Measurements from ENCODE around the gene CALML3.

The CALML3 gene

GRCh38 chr10:5569568-5569967, 44.8 kb downstream of the CALML3 start:
- H3K36me3 ChIP-seq (ENCODE audit: control insufficient read depth, insufficient read depth, low read length), result no peaks in the 10 kb centered on the region
- TF ChIP-seq CTCF (IDR thresholded peaks at IDR 0.05; ENCODE audit: insufficient read depth, low read length, poor library complexity, severe bottlenecking), result no peak
- DNase-seq (ENCODE audit: extremely low read depth, insufficient read length), result no peak
- H3K27me3 ChIP-seq (replicated peaks; ENCODE audit: control insufficient read depth, insufficient read depth, low read length), result peaks cover 2% of the 10 kb centered on the region; the same call in 1 of the 2 replicates
- no peak overlapping the region for H3K4me3 ChIP-seq (replicated peaks; ENCODE audit: low read depth, low read length)

DNA sequence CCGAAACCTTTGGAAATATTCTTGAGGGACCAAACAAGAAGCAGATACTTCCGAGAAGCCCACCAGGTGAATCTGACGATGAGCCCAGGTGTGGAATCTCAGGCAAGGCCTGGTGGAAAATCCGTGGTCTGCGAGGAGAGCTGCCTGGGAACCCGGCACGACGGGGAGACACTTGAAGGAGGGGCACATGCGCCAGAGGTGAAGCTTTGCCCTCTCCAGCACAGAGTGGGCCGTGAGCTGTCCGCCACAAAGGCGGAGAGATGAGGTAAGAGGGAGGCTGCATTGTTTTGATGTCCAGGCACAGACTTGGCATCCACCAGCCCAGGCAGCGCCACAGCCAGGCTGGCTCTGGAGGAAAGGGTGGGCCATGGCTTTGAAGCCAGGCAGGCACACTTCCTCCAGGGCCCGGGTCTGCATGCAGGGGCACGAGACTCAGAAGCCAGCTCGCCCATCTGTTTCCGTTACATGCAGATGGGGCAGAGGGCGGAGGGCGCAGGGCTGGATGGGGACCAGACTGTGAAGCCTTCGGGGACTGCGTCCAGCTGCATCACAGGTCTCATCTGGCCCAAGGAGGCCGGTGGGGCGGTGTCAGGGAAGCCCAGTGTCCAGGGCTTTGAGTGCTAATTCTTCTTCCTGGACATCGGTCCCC, 45.4 kb downstream of the CALML3 start:
- DNase-seq (ENCODE audit: extremely low read depth, insufficient read length), result no peak
- no peak for TF ChIP-seq CTCF (IDR thresholded peaks at IDR 0.05; ENCODE audit: insufficient read depth, low read length, poor library complexity, severe bottlenecking)
- peaks cover 2% of the 10 kb centered on the region; the same call in 1 of the 2 replicates for H3K27me3 ChIP-seq (replicated peaks; ENCODE audit: control insufficient read depth, insufficient read depth, low read length)
- H3K4me3 ChIP-seq (replicated peaks; ENCODE audit: low read depth, low read length), result no peak overlapping the region
- no peaks in the 10 kb centered on the region for H3K36me3 ChIP-seq (ENCODE audit: control insufficient read depth, insufficient read depth, low read length)

DNA sequence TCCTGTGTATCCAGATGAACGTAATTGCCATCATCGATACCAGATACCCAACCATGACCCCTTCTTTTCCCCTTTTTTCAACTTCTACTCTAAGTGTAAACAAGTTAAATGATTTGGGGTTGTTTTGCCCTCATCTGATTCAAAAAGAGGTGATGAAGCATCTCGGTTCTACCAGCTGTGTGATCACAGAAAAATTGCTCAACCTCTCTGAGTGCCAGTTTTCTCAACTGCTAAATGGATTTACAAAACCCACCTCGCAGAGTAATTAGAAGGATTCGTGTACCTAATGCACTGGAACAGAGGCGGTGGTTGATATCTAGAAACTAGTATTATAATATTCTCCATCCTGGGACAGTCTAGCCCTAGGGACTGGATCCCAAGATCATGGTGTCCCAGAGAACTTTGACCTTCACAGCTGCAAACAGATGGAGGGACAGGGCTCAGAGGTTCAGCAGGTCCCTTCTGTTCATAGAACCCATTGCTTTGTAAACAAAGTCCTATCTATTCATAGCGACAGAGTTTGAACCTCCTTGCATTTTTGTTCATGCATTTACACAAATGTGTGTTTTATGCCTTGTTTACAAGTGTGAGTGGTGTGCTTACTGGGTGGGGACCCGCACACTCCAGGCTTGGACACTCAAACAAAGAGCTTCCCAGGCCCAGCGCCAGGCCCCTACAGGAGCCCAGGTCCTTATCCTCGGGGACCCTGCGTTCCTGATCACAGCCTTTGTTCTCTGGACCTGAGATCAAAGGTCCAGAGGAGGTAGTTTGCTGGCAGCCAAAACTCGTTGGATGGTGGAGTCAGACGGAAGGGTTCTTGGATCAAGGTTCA, 46.4 kb downstream of the CALML3 start:
- H3K4me3 ChIP-seq (replicated peaks; ENCODE audit: low read depth, low read length), result no peak overlapping the region
- H3K27me3 ChIP-seq (replicated peaks; ENCODE audit: control insufficient read depth, insufficient read depth, low read length), result peaks cover 2% of the 10 kb centered on the region; the same call in 1 of the 2 replicates
- H3K36me3 ChIP-seq (ENCODE audit: control insufficient read depth, insufficient read depth, low read length), result no peaks in the 10 kb centered on the region
- TF ChIP-seq CTCF (IDR thresholded peaks at IDR 0.05; ENCODE audit: insufficient read depth, low read length, poor library complexity, severe bottlenecking), result no peak
- no peak for DNase-seq (ENCODE audit: extremely low read depth, insufficient read length)

- H3K4me3 ChIP-seq (replicated peaks; ENCODE audit: low read depth, low read length), result no peak overlapping the region
- TF ChIP-seq CTCF (IDR thresholded peaks at IDR 0.05; ENCODE audit: insufficient read depth, low read length, poor library complexity, severe bottlenecking), result no peak
- DNase-seq (ENCODE audit: extremely low read depth, insufficient read length), result no peak
- H3K27me3 ChIP-seq (replicated peaks; ENCODE audit: control insufficient read depth, insufficient read depth, low read length), result peaks cover 2% of the 10 kb centered on the region; the same call in 1 of the 2 replicates
- H3K36me3 ChIP-seq (ENCODE audit: control insufficient read depth, insufficient read depth, low read length), result no peaks in the 10 kb centered on the region
Observed at GRCh38 chr10:5571826-5572225, 47.1 kb downstream of the CALML3 start.

DNA sequence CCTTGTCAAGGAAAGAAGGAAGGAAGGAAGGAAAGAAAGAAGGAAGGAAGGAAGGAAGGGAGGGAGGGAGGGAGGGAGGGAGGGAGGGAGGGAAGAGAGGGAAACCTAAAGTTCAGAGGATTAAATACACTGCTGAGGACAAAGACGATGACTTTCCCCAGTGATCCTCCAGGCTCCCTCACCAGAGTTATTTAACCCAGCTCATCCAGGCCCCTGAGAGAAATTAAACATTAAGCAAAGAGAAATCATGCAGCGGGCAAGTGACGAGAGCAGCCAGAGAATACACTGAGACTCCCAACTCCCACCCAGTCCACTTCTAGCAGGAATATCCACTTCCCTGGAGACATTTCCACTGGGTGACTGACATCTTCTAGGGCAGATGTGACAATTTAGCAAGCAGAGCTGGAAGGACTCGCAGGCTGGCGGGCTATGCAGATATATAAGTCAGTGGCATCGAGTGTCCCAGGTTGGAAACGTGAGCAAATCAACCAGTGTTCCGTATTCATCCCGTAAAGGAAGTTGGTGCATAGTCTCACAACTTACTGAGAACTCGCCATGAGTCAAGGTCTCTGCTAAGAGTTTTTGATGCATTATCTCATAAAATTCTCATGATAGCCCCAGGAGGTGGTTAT, 48.7 kb downstream of the CALML3 start:
- TF ChIP-seq CTCF (IDR thresholded peaks at IDR 0.05; ENCODE audit: insufficient read depth, low read length, poor library complexity, severe bottlenecking), result no peak
- DNase-seq (ENCODE audit: extremely low read depth, insufficient read length), result no peak
- Histone ChIP-seq H3K4me3 (replicated peaks; ENCODE audit: low read depth, low read length) (no peak overlapping the region), H3K27me3 (replicated peaks; ENCODE audit: control insufficient read depth, insufficient read depth, low read length) (peaks cover 2% of the 10 kb centered on the region; the same call in 1 of the 2 replicates), H3K36me3 (ENCODE audit: control insufficient read depth, insufficient read depth, low read length) (no peaks in the 10 kb centered on the region)

Measured in GM06990 (cell line).